Stomach (tissue), 9 donors: ENCODE measurements around the gene RPL13A. TPM values are rescaled to one million over a fixed set of nuclear protein-coding genes. Genes with fewer than 3 reads are reported as not detected.
"Not testable (repeated sequence)": the region's sequence is repeated elsewhere in the genome, so short reads cannot be mapped to it uniquely, and the experiment has no call there.

ENCODE experiments used
- DNase-seq, 2 donors: peaks; one replicate each; pipeline versions ENCODE4 v3.0.0 to v3.0.0-alpha.2; 2013 to 2019
- H3K27ac ChIP-seq, 5 donors: fragments of 200-600 bp in 4 of 5; sonication (generic) in 4 of 5; one replicate each; pipeline ENCODE4 v1.5.1; 2013 to 2019; ENCODE audit warnings: mild to moderate bottlenecking in 1 of 5, moderate library complexity in 1 of 5
- H3K27me3 ChIP-seq, 3 donors: fragments of 200-600 bp; sonication (generic); one replicate each; pipeline ENCODE4 v1.5.1; 2017 to 2019; ENCODE audit warnings: mixed run types in 1 of 3
- H3K36me3 ChIP-seq, 4 donors: fragments of 200-600 bp; sonication (generic); 1 replicate in 3 of 4; 2 replicates in 1 of 4; pipeline ENCODE4 v1.5.1; 2016 to 2019
- H3K4me1 ChIP-seq, 4 donors: fragments of 200-600 bp; sonication (generic); one replicate each; pipeline ENCODE4 v1.5.1; 2016 to 2019
- H3K4me3 ChIP-seq, 4 donors: fragments of 200-600 bp; sonication (generic) in 3 of 4; one replicate each; pipeline ENCODE4 v1.5.1; 2016 to 2019; ENCODE audit warnings: mild to moderate bottlenecking in 1 of 4
- H3K9me3 ChIP-seq, 4 donors: fragments of 200-600 bp; sonication (generic); one replicate each; pipeline ENCODE4 v1.5.1; 2016 to 2019
- EP300 ChIP-seq: sonication (generic); formaldehyde crosslinking; IDR thresholded peaks from one replicate; pipeline ENCODE4 v1.6.1; 2017; ENCODE audit warnings: antibody characterized with exemption
- POLR2A ChIP-seq, 4 donors: fragments of 450-650 bp; IDR thresholded peaks; one replicate each; pipeline ENCODE4 v1.6.1; 2016; ENCODE audit warnings: antibody characterized with exemption in 4 of 4, control low read depth in 2 of 4, mild to moderate bottlenecking in 1 of 4, moderate library complexity in 1 of 4
- POLR2AphosphoS5 ChIP-seq, 3 donors: sonication (generic); formaldehyde crosslinking; IDR thresholded peaks; one replicate each; pipeline ENCODE4 v1.6.1; 2016; ENCODE audit warnings: antibody characterized with exemption in 3 of 3
- WGBS, 5 donors: extraction: QIAGEN DNeasy Blood & Tissue Kit in 3 of 5; methylation state at CpG; one replicate each; pipeline versions ENCODE4 v1.1.5 to v1.1.7; 2013 to 2018; 5-methylcytosine and 5-hydroxymethylcytosine counted together
- intact Hi-C: fragments of 100-400 bp; cut with DNase I; formaldehyde crosslinking; loops from one replicate; pipeline ENCODE4 v1.15.1; 2023; ENCODE audit warnings: low total_unique reads
- polyA plus RNA-seq, 3 donors: library from polyadenylated mRNA; stranded (reverse); fragments of 200-250 nt; gene quantifications; one replicate each; pipeline ENCODE4 v1.2.3, GENCODE V29; 2013
- total RNA-seq, 5 donors: library from RNA; depleted of rRNA; stranded (reverse); fragments of >200 nt; gene quantifications; one replicate each; pipeline versions ENCODE4 v1.1.0 to v1.2.3, GENCODE V29; 2014 to 2016
- TF ChIP-seq, protein P1 (sequence below), 7 experiments: fragments of 450-650 bp in 4 of 7; fragments of 200-600 bp in 3 of 7; sonication (generic) in 3 of 7; IDR thresholded peaks; one replicate each; pipeline ENCODE4 v1.5.1; 2016 to 2019; ENCODE audit warnings: antibody characterized with exemption in 7 of 7, control low read depth in 2 of 7, mild to moderate bottlenecking in 1 of 7
- donor health status: healthy with polysubstance abuse.
- donor health status: Bipolar disorder and iron deficiency.
- donor health status: healthy.

Gene RPL13A
- total and polyA plus RNA-seq, 8 donors = 2,540 to 5,817 (median 3,195) TPM

DNA sequence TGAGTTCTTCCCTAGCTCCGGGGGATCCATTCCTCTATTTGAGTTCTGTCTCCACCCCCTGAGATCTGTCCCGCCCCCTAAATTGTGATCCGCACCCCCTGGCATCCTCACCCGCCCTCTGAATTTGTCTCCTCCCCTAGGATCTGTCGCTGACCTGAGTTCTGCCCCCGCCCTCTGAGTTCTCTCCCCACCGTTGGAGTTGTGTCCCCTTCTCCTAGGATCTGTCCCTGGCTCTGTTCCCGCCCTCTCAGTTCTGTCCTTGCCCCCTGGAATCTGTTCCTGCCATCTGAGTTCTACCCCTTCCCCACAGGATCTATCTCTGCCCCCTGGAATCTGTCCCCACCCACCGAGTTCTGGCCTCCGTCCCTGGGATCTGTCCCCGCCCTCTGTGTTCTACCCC lies 45.1 kb upstream of the RPL13A start:
- Histone ChIP-seq H3K9me3 (no peaks in the 10 kb centered on the region), H3K4me1 (peaks cover 0 to 35% (median 22%) of the 10 kb centered on the region in 4 donors), H3K4me3 (peak overlapping the region; percentile 54 to 89 (median 66)), H3K36me3 (peaks cover 6 to 16% (median 13%) of the 10 kb centered on the region in 4 donors), H3K27me3 (peaks cover 5 to 58% (median 49%) of the 10 kb centered on the region in 3 donors), H3K27ac (peak overlapping the region in 4 of 5 donors; percentile 35 to 89 (median 82))
- TF ChIP-seq EP300 = no peak
- TF ChIP-seq POLR2A (IDR thresholded peaks at IDR 0.05) = no peak
- no peak for TF ChIP-seq POLR2AphosphoS5 (IDR thresholded peaks at IDR 0.05)
- TF ChIP-seq, protein P1, sequence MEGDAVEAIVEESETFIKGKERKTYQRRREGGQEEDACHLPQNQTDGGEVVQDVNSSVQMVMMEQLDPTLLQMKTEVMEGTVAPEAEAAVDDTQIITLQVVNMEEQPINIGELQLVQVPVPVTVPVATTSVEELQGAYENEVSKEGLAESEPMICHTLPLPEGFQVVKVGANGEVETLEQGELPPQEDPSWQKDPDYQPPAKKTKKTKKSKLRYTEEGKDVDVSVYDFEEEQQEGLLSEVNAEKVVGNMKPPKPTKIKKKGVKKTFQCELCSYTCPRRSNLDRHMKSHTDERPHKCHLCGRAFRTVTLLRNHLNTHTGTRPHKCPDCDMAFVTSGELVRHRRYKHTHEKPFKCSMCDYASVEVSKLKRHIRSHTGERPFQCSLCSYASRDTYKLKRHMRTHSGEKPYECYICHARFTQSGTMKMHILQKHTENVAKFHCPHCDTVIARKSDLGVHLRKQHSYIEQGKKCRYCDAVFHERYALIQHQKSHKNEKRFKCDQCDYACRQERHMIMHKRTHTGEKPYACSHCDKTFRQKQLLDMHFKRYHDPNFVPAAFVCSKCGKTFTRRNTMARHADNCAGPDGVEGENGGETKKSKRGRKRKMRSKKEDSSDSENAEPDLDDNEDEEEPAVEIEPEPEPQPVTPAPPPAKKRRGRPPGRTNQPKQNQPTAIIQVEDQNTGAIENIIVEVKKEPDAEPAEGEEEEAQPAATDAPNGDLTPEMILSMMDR (IDR thresholded peaks at IDR 0.05) = no peak
- intact Hi-C loops = loop anchor here (5.0 kb wide), 1 partner anchor 50 kb away; no protein-coding TSS in a partner anchor
- no peak for DNase-seq
- 4 to 8% (median 7%) methylated on average over 11 of the region's 11 CpGs for WGBS, 5 donors

DNA sequence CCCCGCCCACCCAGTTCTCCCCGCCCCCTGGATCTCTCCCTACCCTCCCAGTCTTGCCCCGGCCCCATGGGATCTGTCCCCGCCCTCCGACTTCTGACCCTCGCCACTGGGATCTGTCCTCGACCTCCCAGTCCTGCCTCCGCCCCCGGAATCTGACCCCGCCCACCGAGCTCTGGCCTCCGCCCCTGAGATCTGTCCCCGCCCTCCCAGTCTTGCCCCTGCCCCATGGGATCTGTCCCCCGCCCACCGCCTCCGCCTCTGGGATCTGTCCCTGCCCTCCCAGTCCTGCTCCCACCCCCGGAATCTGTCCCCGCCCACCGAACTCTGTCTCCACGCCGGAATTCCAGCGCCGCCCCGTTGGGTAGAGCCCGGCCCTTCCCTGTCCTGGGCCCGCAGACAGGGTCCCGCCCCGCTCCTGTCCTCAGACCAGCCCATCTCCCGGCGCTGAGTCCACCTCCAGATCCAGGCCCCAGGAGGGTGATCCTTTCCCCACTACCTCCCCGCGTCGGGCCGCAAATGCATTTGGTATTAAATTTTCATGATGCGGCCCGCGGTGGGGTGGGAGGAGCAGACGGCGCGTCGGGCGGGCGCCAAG lies 44.5 kb upstream of the RPL13A start:
- peak; percentile 90 to 95 for DNase-seq
- H3K4me3 ChIP-seq = peak overlapping the region; percentile 54 to 89 (median 66)
- TF ChIP-seq, protein P1 (IDR thresholded peaks at IDR 0.05) = no peak
- no peak for TF ChIP-seq POLR2A (IDR thresholded peaks at IDR 0.05)
- TF ChIP-seq EP300 = no peak
- no peak for TF ChIP-seq POLR2AphosphoS5 (IDR thresholded peaks at IDR 0.05)
- WGBS, 5 donors = 1 to 3% (median 1%) methylated on average over 31 to 43 of the region's 43 CpGs
- no peaks in the 10 kb centered on the region for H3K9me3 ChIP-seq
- peaks cover 0 to 39% (median 27%) of the 10 kb centered on the region in 4 donors for H3K4me1 ChIP-seq
- H3K27me3 ChIP-seq = peaks cover 5 to 53% (median 43%) of the 10 kb centered on the region in 3 donors
- peaks cover 6 to 21% (median 17%) of the 10 kb centered on the region in 4 donors for H3K36me3 ChIP-seq
- intact Hi-C loops = loop anchor here (5.0 kb wide), 1 partner anchor 51 kb away; no protein-coding TSS in a partner anchor
- peak overlapping the region; percentile 68 to 89 (median 82) for H3K27ac ChIP-seq

DNA sequence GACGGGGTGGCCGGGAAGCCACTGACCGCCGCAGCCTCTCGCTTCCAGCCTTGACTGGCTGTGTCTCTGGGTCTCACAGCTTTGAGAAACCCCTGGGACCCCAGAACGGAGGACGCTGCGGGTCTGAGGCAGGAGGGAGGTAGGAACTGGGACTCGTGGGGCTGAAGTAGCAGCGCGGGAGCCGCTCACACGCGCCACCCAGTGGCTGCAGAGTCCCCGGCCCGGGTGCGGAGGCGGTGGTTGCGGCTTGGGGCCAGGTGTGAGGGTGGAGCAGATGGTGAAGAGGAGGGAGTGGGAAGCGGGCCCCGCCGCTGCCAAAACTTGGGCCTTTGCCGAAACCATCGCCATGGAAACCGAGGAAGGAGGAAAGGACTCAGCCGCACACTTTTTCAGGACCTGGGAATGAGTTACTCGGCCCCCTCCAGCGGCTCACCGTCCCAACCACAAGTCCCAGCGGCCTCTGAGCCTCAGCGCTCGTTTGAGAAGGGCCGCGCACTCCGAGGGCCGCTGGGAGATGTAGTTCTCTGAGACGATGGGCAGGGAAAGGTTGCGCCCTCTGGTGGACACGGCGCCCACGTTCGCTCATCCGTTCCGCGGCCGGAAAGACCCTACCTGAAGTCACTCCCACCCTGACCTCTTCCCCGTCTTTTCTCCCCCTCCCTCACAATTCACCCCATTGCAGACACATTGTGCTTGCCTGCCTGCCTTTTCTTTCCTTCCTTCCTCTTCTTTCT lies 43.9 kb upstream of the RPL13A start:
- TF ChIP-seq POLR2A (IDR thresholded peaks at IDR 0.05) (no peak), POLR2AphosphoS5 (IDR thresholded peaks at IDR 0.05) (peak in 1 of 3 donors; percentile 71), EP300 (no peak)
- TF ChIP-seq, protein P1 (IDR thresholded peaks at IDR 0.05) = peak in 6 of 7 experiments; percentile 26 to 93 (median 78)
- intact Hi-C loops = loop anchor here (5.0 kb wide), 1 partner anchor 51 kb away; no protein-coding TSS in a partner anchor
- DNase-seq = peak; percentile 95 to 98
- Histone ChIP-seq H3K36me3 (peaks cover 6 to 28% (median 21%) of the 10 kb centered on the region in 4 donors), H3K9me3 (no peaks in the 10 kb centered on the region), H3K27me3 (peaks cover 5 to 46% (median 38%) of the 10 kb centered on the region in 3 donors), H3K27ac (peak overlapping the region; percentile 68 to 89 (median 82)), H3K4me3 (peak overlapping the region; percentile 54 to 89 (median 66)), H3K4me1 (peaks cover 0 to 46% (median 28%) of the 10 kb centered on the region in 4 donors)
- WGBS, 5 donors = 0% methylated on average over 36 to 47 of the region's 47 CpGs

DNA sequence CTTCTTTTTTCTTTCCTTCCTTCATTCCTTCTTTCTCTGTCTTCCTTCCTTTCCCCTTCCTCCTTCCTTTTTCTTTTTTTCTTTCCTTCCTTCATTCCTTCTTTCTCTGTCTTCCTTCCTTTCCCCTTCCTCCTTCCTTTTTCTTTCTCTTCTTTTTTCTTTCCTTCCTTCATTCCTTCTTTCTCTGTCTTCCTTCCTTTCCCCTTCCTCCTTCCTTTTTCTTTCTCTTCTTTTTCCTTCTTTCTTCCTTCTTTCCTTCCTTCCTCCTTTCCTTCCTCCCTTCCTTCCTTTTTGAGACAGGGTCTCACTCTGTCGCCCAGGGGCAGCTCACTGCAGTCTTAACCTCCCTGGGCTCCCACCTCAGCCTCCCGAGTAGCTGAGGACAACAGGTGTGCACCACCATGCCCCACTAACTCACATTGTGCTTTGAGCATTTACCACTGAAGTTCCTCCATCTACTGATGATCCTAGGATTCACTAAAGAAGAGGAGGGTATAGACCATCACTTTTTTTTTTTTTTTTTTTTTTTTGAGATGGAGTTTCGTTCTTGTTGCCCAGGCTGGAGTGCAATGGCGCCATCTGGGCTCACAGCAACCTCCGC lies 43.2 kb upstream of the RPL13A start:
- intact Hi-C loops = loop anchor here (5.0 kb wide), 1 partner anchor 52 kb away; no protein-coding TSS in a partner anchor
- Histone ChIP-seq H3K4me3 (peak overlapping the region in 1 of 4 donors; percentile 70), H3K27me3 (peaks cover under 1 to 39% (median 32%) of the 10 kb centered on the region in 3 donors), H3K4me1 (peaks cover 0 to 48% (median 29%) of the 10 kb centered on the region in 4 donors), H3K36me3 (peaks cover 7 to 35% (median 28%) of the 10 kb centered on the region in 4 donors), H3K27ac (peak overlapping the region in 1 of 5 donors; percentile 80)
- not testable (repeated sequence) for H3K9me3 ChIP-seq, DNase-seq
- 52 to 68% (median 56%) methylated on average over 5 of the region's 5 CpGs for WGBS, 5 donors
